Stimulated activated CD4-positive, alpha-beta T cell treated with anti-CD3 and anti-CD28 coated beads, TNF-alpha, amount 100 ng/mL, for 48 hours (primary cell): Measurements from ENCODE around the gene TTLL5.

Experiments
- DNase-seq, 3 donors: peaks; one replicate each; pipeline ENCODE4 v3.0.0-alpha.2; 2020; ENCODE audit warnings: low read depth in 3 of 3

The TTLL5 gene

GRCh38 chr14:75738192-75738591 is 77.1 kb downstream of the TTLL5 start:
- no peak for DNase-seq

- no peak for DNase-seq
Observed at GRCh38 chr14:75742867-75743266, 81.8 kb downstream of the TTLL5 start.

GRCh38 chr14:75747899-75748298 is 86.9 kb downstream of the TTLL5 start:
- no peak for DNase-seq

GRCh38 chr14:75748336-75748735 is 87.3 kb downstream of the TTLL5 start:
- no peak for DNase-seq

- DNase-seq = no peak
Observed at GRCh38 chr14:75751296-75751695, 90.2 kb downstream of the TTLL5 start.

- DNase-seq = no peak
Observed at GRCh38 chr14:75752086-75752485, 91.0 kb downstream of the TTLL5 start.

GRCh38 chr14:75752907-75753594 is 92.0 kb downstream of the TTLL5 start:
- no peak for DNase-seq

- DNase-seq = no peak
Observed at GRCh38 chr14:75753696-75754095, 92.7 kb downstream of the TTLL5 start.

- DNase-seq = no peak
Observed at GRCh38 chr14:75757644-75758402, 96.8 kb downstream of the TTLL5 start.

- DNase-seq = no peak
Observed at GRCh38 chr14:75764020-75764419, 103.0 kb downstream of the TTLL5 start.

GRCh38 chr14:75769047-75769685 is 108.1 kb downstream of the TTLL5 start:
- DNase-seq = no peak

- no peak for DNase-seq
Observed at GRCh38 chr14:75770635-75771034, 109.6 kb downstream of the TTLL5 start.

- DNase-seq = no peak
Observed at GRCh38 chr14:75771595-75771994, 110.5 kb downstream of the TTLL5 start.

- no peak for DNase-seq
Observed at GRCh38 chr14:75773046-75773445, 112.0 kb downstream of the TTLL5 start.

- no peak for DNase-seq
Observed at GRCh38 chr14:75781096-75781495, 120.0 kb downstream of the TTLL5 start.

GRCh38 chr14:75783184-75783583 is 122.1 kb downstream of the TTLL5 start:
- no peak for DNase-seq

- DNase-seq = no peak
Observed at GRCh38 chr14:75783602-75784313, 122.7 kb downstream of the TTLL5 start.

- no peak for DNase-seq
Observed at GRCh38 chr14:75784314-75784686, 123.3 kb downstream of the TTLL5 start.

GRCh38 chr14:75793806-75794205 is 132.8 kb downstream of the TTLL5 start:
- no peak for DNase-seq

- DNase-seq = no peak
Observed at GRCh38 chr14:75794615-75795038, 133.6 kb downstream of the TTLL5 start.

- no peak for DNase-seq
Observed at GRCh38 chr14:75800792-75801191, 139.7 kb downstream of the TTLL5 start.

GRCh38 chr14:75802486-75802885 is 141.4 kb downstream of the TTLL5 start:
- DNase-seq = no peak
